ENCODE data around the gene TBC1D30.

Gene TBC1D30

DNA sequence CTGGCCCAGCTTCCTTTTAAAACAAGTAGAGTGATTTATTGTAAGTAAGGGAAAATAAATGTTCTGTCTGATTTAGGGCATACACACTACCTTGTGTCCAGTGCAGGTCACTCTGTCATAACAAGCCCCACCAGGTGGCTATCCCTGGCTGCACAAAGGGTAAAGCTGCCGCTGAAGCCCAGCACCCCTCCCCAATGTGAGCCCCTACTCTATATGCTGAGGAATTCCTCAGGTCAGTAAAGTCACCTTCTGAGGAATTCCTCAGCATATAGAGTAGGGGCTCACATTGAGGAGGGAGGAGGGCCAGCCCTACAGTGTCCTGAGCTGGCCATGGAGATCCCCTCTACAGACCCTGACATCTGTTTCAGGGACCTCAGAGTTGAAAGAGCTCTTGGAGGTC, 67.2 kb downstream of the TBC1D30 start:
- H3K9me3 ChIP-seq (ENCODE audit: control insufficient read depth in 2 of 2, low read length in 2 of 2), result no peaks in the 10 kb centered on the region
- no peaks in the 10 kb centered on the region for H3K4me1 ChIP-seq (ENCODE audit: control insufficient read depth, insufficient read depth, low read length)
- no peaks in the 10 kb centered on the region for H3K36me3 ChIP-seq (ENCODE audit: control insufficient read depth in 2 of 2, insufficient read depth in 2 of 2, low read length in 2 of 2)
- peaks cover 3% of the 10 kb centered on the region in 2 donors for H3K27me3 ChIP-seq (ENCODE audit: control insufficient read depth in 1 of 2, insufficient read depth in 2 of 2, low read length in 2 of 2)
- no peak overlapping the region for H3K9ac ChIP-seq (ENCODE audit: low read length in 2 of 2)
- no peak overlapping the region for H3K27ac ChIP-seq (ENCODE audit: low read length)
- no peak overlapping the region for H3K4me3 ChIP-seq (ENCODE audit: low read length in 2 of 2)

DNA sequence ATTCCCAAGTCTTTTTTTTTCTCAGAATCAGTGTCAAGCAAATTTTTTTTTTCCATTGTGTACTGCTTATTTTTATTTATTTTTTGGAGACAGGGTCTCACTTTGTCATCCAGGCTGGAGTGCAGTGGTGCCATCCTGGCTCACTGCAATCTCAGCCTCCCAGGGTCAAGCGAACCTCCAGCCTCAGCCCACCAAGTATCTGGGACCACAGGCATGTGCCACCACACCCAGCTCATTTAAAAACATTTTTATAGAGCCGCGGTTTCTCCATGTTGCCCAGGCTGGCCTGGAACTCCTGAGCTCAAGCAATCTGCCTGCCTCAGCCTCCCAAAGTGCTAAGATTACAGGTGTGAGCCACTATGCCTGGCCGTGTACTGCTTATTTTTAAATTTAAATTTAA, 68.1 kb downstream of the TBC1D30 start:
- peaks cover 3% of the 10 kb centered on the region in 2 donors for H3K27me3 ChIP-seq (ENCODE audit: control insufficient read depth in 1 of 2, insufficient read depth in 2 of 2, low read length in 2 of 2)
- no peaks in the 10 kb centered on the region for H3K9me3 ChIP-seq (ENCODE audit: control insufficient read depth in 2 of 2, low read length in 2 of 2)
- H3K4me3 ChIP-seq (ENCODE audit: low read length in 2 of 2), result no peak overlapping the region
- H3K9ac ChIP-seq (ENCODE audit: low read length in 2 of 2), result no peak overlapping the region
- H3K36me3 ChIP-seq (ENCODE audit: control insufficient read depth in 2 of 2, insufficient read depth in 2 of 2, low read length in 2 of 2), result no peaks in the 10 kb centered on the region
- H3K4me1 ChIP-seq (ENCODE audit: control insufficient read depth, insufficient read depth, low read length), result no peaks in the 10 kb centered on the region
- H3K27ac ChIP-seq (ENCODE audit: low read length), result no peak overlapping the region

DNA sequence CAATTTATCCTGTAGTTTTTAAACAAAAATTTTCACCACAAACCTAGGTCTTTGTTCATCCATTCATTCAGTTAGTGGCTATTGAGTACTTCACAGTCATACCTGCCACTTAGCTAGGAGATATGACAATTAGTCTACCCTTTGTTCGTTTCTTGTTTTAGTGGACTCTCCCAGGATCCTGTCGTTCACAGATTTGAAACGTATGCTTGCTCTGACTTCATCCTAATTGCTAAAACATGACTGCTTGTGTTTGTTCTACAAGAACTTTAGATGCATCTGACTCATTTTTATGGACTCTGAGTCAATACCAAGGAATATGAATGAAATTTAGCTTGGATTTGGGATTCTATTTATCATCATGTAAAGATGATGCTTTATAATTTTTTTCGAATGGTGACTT, 69.5 kb downstream of the TBC1D30 start:
- H3K27me3 ChIP-seq (ENCODE audit: control insufficient read depth in 1 of 2, insufficient read depth in 2 of 2, low read length in 2 of 2), result peaks cover 3% of the 10 kb centered on the region in 2 donors
- H3K27ac ChIP-seq (ENCODE audit: low read length), result no peak overlapping the region
- H3K9ac ChIP-seq (ENCODE audit: low read length in 2 of 2), result no peak overlapping the region
- no peaks in the 10 kb centered on the region for H3K4me1 ChIP-seq (ENCODE audit: control insufficient read depth, insufficient read depth, low read length)
- H3K9me3 ChIP-seq (ENCODE audit: control insufficient read depth in 2 of 2, low read length in 2 of 2), result no peaks in the 10 kb centered on the region
- no peak overlapping the region for H3K4me3 ChIP-seq (ENCODE audit: low read length in 2 of 2)
- no peaks in the 10 kb centered on the region for H3K36me3 ChIP-seq (ENCODE audit: control insufficient read depth in 2 of 2, insufficient read depth in 2 of 2, low read length in 2 of 2)

DNA sequence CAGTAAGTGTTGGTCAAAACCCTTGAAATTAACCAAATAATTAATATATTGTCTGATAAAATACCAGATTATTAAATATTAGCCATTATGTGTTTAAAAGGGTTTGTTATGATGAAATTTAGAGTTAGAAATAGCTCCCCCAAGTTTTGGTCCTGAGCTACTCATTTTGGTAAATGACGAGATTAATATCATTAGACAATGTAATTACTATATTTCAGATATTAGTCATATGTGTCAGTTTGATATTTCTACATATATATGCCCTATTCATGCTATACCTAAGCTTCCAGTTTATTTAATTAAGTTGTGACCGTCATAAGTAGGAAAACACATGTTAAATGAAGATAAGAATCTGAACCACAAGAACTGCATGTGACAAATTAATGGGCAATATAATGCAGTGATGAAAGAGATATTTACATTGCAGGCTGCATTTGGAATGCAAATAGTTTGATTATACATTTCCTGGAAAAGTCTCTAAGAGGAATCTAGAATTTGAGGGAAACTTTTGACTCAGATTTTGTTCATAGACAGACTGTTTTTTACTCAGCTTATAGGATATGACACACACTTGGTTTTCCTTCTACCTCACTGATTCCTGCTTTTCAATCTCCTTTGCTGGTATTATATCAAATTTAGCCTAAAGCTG, 70.5 kb downstream of the TBC1D30 start:
- Histone ChIP-seq H3K27me3 (ENCODE audit: control insufficient read depth in 1 of 2, insufficient read depth in 2 of 2, low read length in 2 of 2) (peaks cover 1 to 2% of the 10 kb centered on the region in 2 donors), H3K36me3 (ENCODE audit: control insufficient read depth in 2 of 2, insufficient read depth in 2 of 2, low read length in 2 of 2) (no peaks in the 10 kb centered on the region), H3K4me3 (ENCODE audit: low read length in 2 of 2) (no peak overlapping the region), H3K9me3 (ENCODE audit: control insufficient read depth in 2 of 2, low read length in 2 of 2) (no peaks in the 10 kb centered on the region), H3K4me1 (ENCODE audit: control insufficient read depth, insufficient read depth, low read length) (no peaks in the 10 kb centered on the region), H3K27ac (ENCODE audit: low read length) (no peak overlapping the region), H3K9ac (ENCODE audit: low read length in 2 of 2) (no peak overlapping the region)

DNA sequence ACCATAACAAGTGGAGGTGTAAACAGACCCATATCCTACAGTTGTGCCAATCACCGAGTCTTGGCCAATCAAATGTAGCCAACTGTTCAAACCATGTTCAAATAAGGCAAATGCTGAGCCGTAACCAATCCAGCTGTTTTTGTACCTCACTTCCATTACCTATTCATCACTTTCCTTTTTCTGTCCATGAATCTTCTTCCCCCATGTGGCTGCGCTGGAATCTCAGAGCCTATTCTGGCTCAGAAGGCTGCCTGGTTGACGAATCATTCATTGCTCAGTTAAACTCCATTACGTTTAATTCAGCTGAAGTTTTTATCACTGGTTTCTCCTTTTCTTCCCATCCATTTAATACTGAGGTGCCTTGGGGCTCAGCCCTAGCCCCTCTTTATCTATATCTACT, 71.1 kb downstream of the TBC1D30 start:
- Histone ChIP-seq H3K9ac (ENCODE audit: low read length in 2 of 2) (no peak overlapping the region), H3K27ac (ENCODE audit: low read length) (no peak overlapping the region), H3K36me3 (ENCODE audit: control insufficient read depth in 2 of 2, insufficient read depth in 2 of 2, low read length in 2 of 2) (no peaks in the 10 kb centered on the region), H3K4me1 (ENCODE audit: control insufficient read depth, insufficient read depth, low read length) (no peaks in the 10 kb centered on the region), H3K27me3 (ENCODE audit: control insufficient read depth in 1 of 2, insufficient read depth in 2 of 2, low read length in 2 of 2) (no peaks in the 10 kb centered on the region), H3K4me3 (ENCODE audit: low read length in 2 of 2) (no peak overlapping the region), H3K9me3 (ENCODE audit: control insufficient read depth in 2 of 2, low read length in 2 of 2) (no peaks in the 10 kb centered on the region)

DNA sequence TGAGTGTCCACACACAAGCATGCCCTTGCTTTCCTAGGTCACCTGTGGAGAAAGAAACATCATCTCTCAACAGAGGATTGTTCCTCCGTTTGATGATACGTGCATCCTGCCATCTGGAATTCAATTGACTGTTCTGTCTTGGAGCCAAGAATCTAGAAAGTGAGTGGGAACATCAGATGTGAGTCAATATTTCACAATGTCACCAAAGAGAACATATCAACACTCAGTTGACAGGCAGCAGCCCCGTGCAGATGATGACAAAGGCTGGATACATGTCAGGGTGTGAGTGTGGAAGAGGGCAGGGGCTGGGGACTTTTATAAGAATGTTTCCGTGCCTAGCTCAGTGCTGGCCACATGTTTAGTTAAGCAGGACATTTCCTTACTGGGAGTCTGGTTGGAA, 76.1 kb downstream of the TBC1D30 start:
- Histone ChIP-seq H3K9ac (ENCODE audit: low read length in 2 of 2) (no peak overlapping the region), H3K4me3 (ENCODE audit: low read length in 2 of 2) (no peak overlapping the region), H3K27me3 (ENCODE audit: control insufficient read depth in 1 of 2, insufficient read depth in 2 of 2, low read length in 2 of 2) (no peaks in the 10 kb centered on the region), H3K9me3 (ENCODE audit: control insufficient read depth in 2 of 2, low read length in 2 of 2) (no peaks in the 10 kb centered on the region), H3K4me1 (ENCODE audit: control insufficient read depth, insufficient read depth, low read length) (no peaks in the 10 kb centered on the region), H3K36me3 (ENCODE audit: control insufficient read depth in 2 of 2, insufficient read depth in 2 of 2, low read length in 2 of 2) (no peaks in the 10 kb centered on the region), H3K27ac (ENCODE audit: low read length) (no peak overlapping the region)

DNA sequence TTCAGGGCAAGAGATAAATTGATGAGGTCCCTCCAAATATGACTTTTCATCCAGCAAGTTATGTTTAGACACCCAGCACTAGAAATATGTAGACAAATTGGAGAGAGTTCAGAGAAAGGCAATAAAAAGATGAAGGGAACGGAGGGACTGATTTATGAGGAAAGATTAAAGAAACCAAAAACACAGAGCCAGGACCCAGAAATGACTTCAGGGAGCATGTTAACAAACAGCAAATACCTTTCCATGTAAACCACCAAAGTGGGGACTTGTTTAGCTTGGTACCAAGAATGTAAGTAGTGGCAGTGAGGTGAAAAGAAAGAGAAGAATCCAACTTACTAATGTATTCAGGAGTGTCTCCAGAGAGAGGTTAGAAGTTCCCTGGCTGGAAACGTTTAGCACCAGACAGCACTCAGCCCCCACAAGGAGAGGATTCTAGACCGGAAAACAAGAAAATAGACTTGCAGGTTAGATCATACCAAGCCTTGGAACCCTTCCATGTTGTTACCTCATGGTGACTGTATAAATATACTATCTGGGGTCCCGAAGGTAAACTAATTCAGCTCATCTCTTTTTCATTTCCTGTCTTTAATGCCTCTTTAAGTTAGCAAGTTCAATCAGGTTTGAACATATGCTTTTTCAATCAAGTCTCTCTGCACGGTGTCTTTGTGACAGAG, 79.2 kb downstream of the TBC1D30 start:
- Histone ChIP-seq H3K9ac (ENCODE audit: low read length in 2 of 2) (no peak overlapping the region), H3K4me3 (ENCODE audit: low read length in 2 of 2) (no peak overlapping the region), H3K9me3 (ENCODE audit: control insufficient read depth in 2 of 2, low read length in 2 of 2) (no peaks in the 10 kb centered on the region), H3K27ac (ENCODE audit: low read length) (no peak overlapping the region), H3K4me1 (ENCODE audit: control insufficient read depth, insufficient read depth, low read length) (no peaks in the 10 kb centered on the region), H3K27me3 (ENCODE audit: control insufficient read depth in 1 of 2, insufficient read depth in 2 of 2, low read length in 2 of 2) (no peaks in the 10 kb centered on the region), H3K36me3 (ENCODE audit: control insufficient read depth in 2 of 2, insufficient read depth in 2 of 2, low read length in 2 of 2) (no peaks in the 10 kb centered on the region)

DNA sequence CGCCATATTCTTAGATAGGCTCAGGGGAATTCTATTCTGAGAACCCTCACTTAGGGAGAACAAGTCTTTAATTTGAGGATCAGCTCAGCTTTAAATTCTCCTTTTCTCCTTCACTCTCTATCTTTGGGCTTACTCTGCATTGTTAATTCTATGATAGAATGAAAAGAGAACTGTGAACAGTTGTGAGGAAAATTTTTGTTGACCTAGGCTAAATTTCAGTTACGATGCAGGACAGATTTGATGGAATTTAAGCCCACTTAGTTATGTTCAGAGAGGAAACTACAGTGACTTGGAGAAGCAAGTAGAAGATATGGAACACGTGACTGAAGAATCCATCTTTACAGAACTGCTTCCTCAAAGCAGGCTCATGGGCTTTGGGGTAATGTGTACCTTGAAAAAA, 82.7 kb downstream of the TBC1D30 start:
- Histone ChIP-seq H3K4me3 (ENCODE audit: low read length in 2 of 2) (no peak overlapping the region), H3K27ac (ENCODE audit: low read length) (no peak overlapping the region), H3K9ac (ENCODE audit: low read length in 2 of 2) (no peak overlapping the region), H3K36me3 (ENCODE audit: control insufficient read depth in 2 of 2, insufficient read depth in 2 of 2, low read length in 2 of 2) (no peaks in the 10 kb centered on the region), H3K9me3 (ENCODE audit: control insufficient read depth in 2 of 2, low read length in 2 of 2) (no peaks in the 10 kb centered on the region), H3K27me3 (ENCODE audit: control insufficient read depth in 1 of 2, insufficient read depth in 2 of 2, low read length in 2 of 2) (no peaks in the 10 kb centered on the region), H3K4me1 (ENCODE audit: control insufficient read depth, insufficient read depth, low read length) (no peaks in the 10 kb centered on the region)

DNA sequence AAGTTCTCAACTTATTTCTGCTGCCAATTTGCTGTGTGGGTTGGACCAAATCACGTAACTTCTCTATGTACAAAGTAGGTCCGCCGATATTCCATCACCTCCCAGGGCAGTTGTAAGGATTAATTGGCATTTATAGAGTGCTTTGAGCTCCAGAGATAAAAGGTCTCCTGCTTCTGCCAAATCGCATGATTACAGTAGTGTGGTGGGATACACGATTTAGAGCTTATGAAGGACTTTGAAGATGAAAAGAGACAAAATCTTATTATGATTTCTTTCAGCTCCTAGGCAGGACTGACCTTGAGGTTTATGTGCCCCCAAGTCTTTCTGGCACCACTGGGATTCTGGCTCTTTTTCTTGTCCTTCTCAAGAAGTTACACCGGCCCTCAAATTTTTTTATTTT, 84.7 kb downstream of the TBC1D30 start:
- H3K27ac ChIP-seq (ENCODE audit: low read length), result no peak overlapping the region
- H3K9me3 ChIP-seq (ENCODE audit: control insufficient read depth in 2 of 2, low read length in 2 of 2), result no peaks in the 10 kb centered on the region
- H3K27me3 ChIP-seq (ENCODE audit: control insufficient read depth in 1 of 2, insufficient read depth in 2 of 2, low read length in 2 of 2), result no peaks in the 10 kb centered on the region
- H3K9ac ChIP-seq (ENCODE audit: low read length in 2 of 2), result no peak overlapping the region
- H3K36me3 ChIP-seq (ENCODE audit: control insufficient read depth in 2 of 2, insufficient read depth in 2 of 2, low read length in 2 of 2), result no peaks in the 10 kb centered on the region
- peaks cover 4% of the 10 kb centered on the region for H3K4me1 ChIP-seq (ENCODE audit: control insufficient read depth, insufficient read depth, low read length)
- no peak overlapping the region for H3K4me3 ChIP-seq (ENCODE audit: low read length in 2 of 2)

DNA sequence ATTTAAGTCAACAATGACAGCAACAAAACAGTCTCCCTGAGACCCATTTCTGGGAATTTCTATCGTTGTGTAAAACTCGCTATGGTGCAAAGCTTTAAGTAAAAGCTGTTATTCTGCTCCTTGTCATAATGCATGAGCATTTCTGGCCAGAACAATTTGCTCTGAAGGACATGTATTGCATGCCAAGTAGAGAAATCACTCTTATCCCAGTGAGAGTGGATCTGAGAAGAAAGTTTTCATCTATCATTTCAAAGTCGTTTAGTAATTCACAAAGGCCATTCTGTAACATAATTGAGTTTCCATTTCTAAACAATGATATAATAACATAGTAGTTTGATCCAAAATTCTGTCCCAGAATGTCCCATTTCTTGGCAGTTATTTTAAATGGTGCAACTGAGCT, 86.6 kb downstream of the TBC1D30 start:
- Histone ChIP-seq H3K27ac (ENCODE audit: low read length) (no peak overlapping the region), H3K4me1 (ENCODE audit: control insufficient read depth, insufficient read depth, low read length) (peaks cover 4% of the 10 kb centered on the region), H3K9me3 (ENCODE audit: control insufficient read depth in 2 of 2, low read length in 2 of 2) (no peaks in the 10 kb centered on the region), H3K36me3 (ENCODE audit: control insufficient read depth in 2 of 2, insufficient read depth in 2 of 2, low read length in 2 of 2) (no peaks in the 10 kb centered on the region), H3K9ac (ENCODE audit: low read length in 2 of 2) (no peak overlapping the region), H3K4me3 (ENCODE audit: low read length in 2 of 2) (no peak overlapping the region), H3K27me3 (ENCODE audit: control insufficient read depth in 1 of 2, insufficient read depth in 2 of 2, low read length in 2 of 2) (no peaks in the 10 kb centered on the region)

DNA sequence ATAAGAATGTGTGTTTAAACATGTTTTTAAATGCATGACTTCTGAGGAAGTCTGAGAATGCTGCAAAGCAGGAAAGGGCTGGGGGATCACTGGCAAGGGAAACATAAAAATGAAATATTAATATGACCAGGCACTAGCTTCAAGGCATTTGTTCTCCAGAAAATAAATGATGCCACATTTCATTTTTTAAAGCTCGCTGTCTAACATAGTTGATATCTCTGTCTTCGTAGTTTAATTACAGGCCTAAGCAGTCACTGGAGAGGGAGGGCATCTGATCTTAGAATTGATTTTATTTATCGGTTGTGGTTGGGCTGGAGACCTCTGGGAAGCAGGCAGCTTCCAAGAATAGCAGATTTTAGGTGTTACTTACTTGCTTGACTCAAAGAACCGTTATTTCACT, 87.5 kb downstream of the TBC1D30 start:
- no peak overlapping the region for H3K4me3 ChIP-seq (ENCODE audit: low read length in 2 of 2)
- H3K9me3 ChIP-seq (ENCODE audit: control insufficient read depth in 2 of 2, low read length in 2 of 2), result no peaks in the 10 kb centered on the region
- no peak overlapping the region for H3K9ac ChIP-seq (ENCODE audit: low read length in 2 of 2)
- H3K27me3 ChIP-seq (ENCODE audit: control insufficient read depth in 1 of 2, insufficient read depth in 2 of 2, low read length in 2 of 2), result no peaks in the 10 kb centered on the region
- peaks cover 4% of the 10 kb centered on the region for H3K4me1 ChIP-seq (ENCODE audit: control insufficient read depth, insufficient read depth, low read length)
- no peaks in the 10 kb centered on the region for H3K36me3 ChIP-seq (ENCODE audit: control insufficient read depth in 2 of 2, insufficient read depth in 2 of 2, low read length in 2 of 2)
- H3K27ac ChIP-seq (ENCODE audit: low read length), result no peak overlapping the region
